Loucy (cell line): ENCODE results near the gene CCDC63.

Experiments used
- H2AFZ ChIP-seq: fragments of 200-600 bp; sonication (generic); 2 replicates; pipeline ENCODE4 v1.6.0; 2016; ENCODE audit warnings: antibody characterized with exemption, mild to moderate bottlenecking, low read length, moderate library complexity
- H3F3A ChIP-seq: fragments of 200-600 bp; 2 replicates; pipeline ENCODE4 v1.6.0; 2016; ENCODE audit warnings: antibody characterized with exemption, low read depth, mild to moderate bottlenecking
- H3K27me3 ChIP-seq: fragments of 200-600 bp; sonication (generic); 2 replicates; pipeline ENCODE4 v1.6.1; 2014; ENCODE audit warnings: low read length, mild to moderate bottlenecking; ENCODE audit not compliant: insufficient read depth, poor library complexity, severe bottlenecking
- H3K36me3 ChIP-seq: fragments of 200-600 bp; sonication (generic); 2 replicates; pipeline ENCODE4 v1.6.1; 2016; ENCODE audit warnings: low read length; ENCODE audit not compliant: insufficient read depth
- H3K4me1 ChIP-seq: fragments of 200-600 bp; sonication (generic); 2 replicates; pipeline ENCODE4 v1.5.1; 2014; ENCODE audit warnings: low read length, mild to moderate bottlenecking; ENCODE audit not compliant: insufficient read depth, poor library complexity, severe bottlenecking
- H3K4me2 ChIP-seq: fragments of 200-600 bp; sonication (generic); 2 replicates; pipeline ENCODE4 v1.6.0; 2014; ENCODE audit warnings: antibody characterized with exemption, low read length, low read depth, mild to moderate bottlenecking; ENCODE audit not compliant: poor library complexity, severe bottlenecking
- H3K4me3 ChIP-seq: fragments of 200-600 bp; sonication (generic); 2 replicates; pipeline ENCODE4 v1.5.1; 2014; ENCODE audit warnings: low read length, mild to moderate bottlenecking, mixed read lengths; ENCODE audit not compliant: poor library complexity, severe bottlenecking
- H3K79me2 ChIP-seq: fragments of 200-600 bp; sonication (generic); 2 replicates; pipeline ENCODE4 v1.6.1; 2014; ENCODE audit warnings: low read length; ENCODE audit not compliant: insufficient read depth
- H3K9ac ChIP-seq: fragments of 200-600 bp; sonication (generic); 2 replicates; pipeline ENCODE4 v1.6.0; 2014; ENCODE audit warnings: mild to moderate bottlenecking, low read depth, low read length, moderate library complexity; ENCODE audit not compliant: poor library complexity, severe bottlenecking
- H3K9me2 ChIP-seq: fragments of 200-600 bp; sonication (generic); replicated peaks from 2 replicates; pipeline ENCODE4 v1.6.1; 2016; ENCODE audit warnings: low read depth, low read length, mixed read lengths
- H3K9me3 ChIP-seq: fragments of 200-600 bp; sonication (generic); 2 replicates; pipeline ENCODE4 v1.6.1; 2014; ENCODE audit warnings: mild to moderate bottlenecking, antibody characterized with exemption, low read length, low read depth; ENCODE audit not compliant: insufficient read depth
- H4K20me1 ChIP-seq: fragments of 200-600 bp; sonication (generic); 2 replicates; pipeline ENCODE4 v1.6.0; 2014; ENCODE audit warnings: antibody characterized with exemption, low read length, mild to moderate bottlenecking; ENCODE audit not compliant: insufficient read depth, poor library complexity, severe bottlenecking
- CTCF ChIP-seq: fragments of 200-600 bp; sonication (generic); conservative IDR thresholded peaks from 2 replicates; pipeline ENCODE4 v1.5.1; 2014; ENCODE audit warnings: mild to moderate bottlenecking, antibody characterized with exemption, low read length
- EZH2phosphoT487 ChIP-seq: fragments of 200-600 bp; IDR thresholded peaks from 2 replicates; pipeline ENCODE4 v1.6.1; 2018; ENCODE audit warnings: antibody characterized with exemption, mild to moderate bottlenecking, moderate library complexity, borderline replicate concordance

CCDC63 gene

DNA sequence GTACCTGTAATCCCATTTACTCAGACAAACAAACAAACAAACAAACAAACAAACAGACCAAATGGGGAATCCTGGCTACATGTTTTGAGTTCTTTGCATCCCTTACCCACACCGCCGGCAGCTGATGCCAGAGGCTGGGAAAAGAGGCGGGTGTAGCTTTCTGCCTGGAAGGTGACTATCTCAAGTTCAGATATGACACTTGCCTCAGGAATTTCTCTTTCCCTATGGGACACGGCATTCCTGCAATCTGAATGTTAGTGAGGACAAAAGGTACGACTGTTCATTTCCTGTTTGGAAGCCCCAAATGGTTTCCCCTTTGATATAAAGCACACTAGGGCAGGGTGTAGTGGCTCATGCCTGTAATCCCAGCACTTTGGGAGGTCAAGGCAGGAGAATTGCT lies 70.7 kb downstream of the CCDC63 start:
- H3K4me3 ChIP-seq, result no peak overlapping the region
- no peaks in the 10 kb centered on the region for H3K79me2 ChIP-seq
- H4K20me1 ChIP-seq, result no peaks in the 10 kb centered on the region
- H3K4me1 ChIP-seq, result no peaks in the 10 kb centered on the region
- TF ChIP-seq CTCF, result no peak
- H3K4me2 ChIP-seq, result no peak overlapping the region
- no peak overlapping the region for H2AFZ ChIP-seq
- H3F3A ChIP-seq, result no peaks in the 10 kb centered on the region
- H3K9ac ChIP-seq, result no peak overlapping the region
- H3K27me3 ChIP-seq, result no peaks in the 10 kb centered on the region
- H3K36me3 ChIP-seq, result no peaks in the 10 kb centered on the region
- H3K9me3 ChIP-seq, result no peaks in the 10 kb centered on the region
- no peaks in the 10 kb centered on the region for H3K9me2 ChIP-seq

DNA sequence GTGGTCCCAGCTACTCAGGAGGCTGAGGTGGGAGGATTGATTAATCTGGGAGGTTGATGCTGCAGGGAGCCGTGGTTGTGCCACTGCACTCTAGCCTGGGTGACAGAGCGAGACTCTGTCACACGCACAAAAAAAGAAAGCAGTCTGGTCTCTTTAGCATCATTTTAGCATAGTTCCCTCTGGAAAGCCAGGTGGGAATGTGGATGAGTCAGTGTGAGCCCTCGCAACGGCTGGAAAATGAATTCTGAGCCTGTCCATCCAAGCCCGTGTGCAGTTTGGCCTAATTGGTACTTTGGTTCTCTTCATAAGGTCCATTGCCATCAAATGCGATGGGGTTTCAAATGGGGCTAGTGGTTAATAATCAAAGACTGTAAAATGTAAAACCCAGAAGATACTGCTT lies 71.2 kb downstream of the CCDC63 start:
- H3K9me3 ChIP-seq, result no peaks in the 10 kb centered on the region
- TF ChIP-seq CTCF, result no peak
- TF ChIP-seq EZH2phosphoT487, result no peak
- H3K79me2 ChIP-seq, result no peaks in the 10 kb centered on the region
- H3K9ac ChIP-seq, result no peak overlapping the region
- no peak overlapping the region for H2AFZ ChIP-seq
- no peak overlapping the region for H3K4me2 ChIP-seq
- no peaks in the 10 kb centered on the region for H3K9me2 ChIP-seq
- no peaks in the 10 kb centered on the region for H3K27me3 ChIP-seq
- no peak overlapping the region for H3K4me3 ChIP-seq
- H3K4me1 ChIP-seq, result no peaks in the 10 kb centered on the region
- no peaks in the 10 kb centered on the region for H4K20me1 ChIP-seq
- H3K36me3 ChIP-seq, result no peaks in the 10 kb centered on the region
- H3F3A ChIP-seq, result no peaks in the 10 kb centered on the region

GRCh38 chr12:110919720-110920119 lies 72.9 kb downstream of the CCDC63 start:
- Histone ChIP-seq H3K9me2 (no peaks in the 10 kb centered on the region), H3K4me2 (no peak overlapping the region), H3F3A (no peaks in the 10 kb centered on the region), H3K27me3 (no peaks in the 10 kb centered on the region), H2AFZ (no peak overlapping the region), H3K9me3 (no peaks in the 10 kb centered on the region), H4K20me1 (no peaks in the 10 kb centered on the region), H3K79me2 (no peaks in the 10 kb centered on the region), H3K9ac (no peak overlapping the region), H3K36me3 (no peaks in the 10 kb centered on the region), H3K4me1 (no peaks in the 10 kb centered on the region), H3K4me3 (no peak overlapping the region)
- TF ChIP-seq CTCF (no peak), EZH2phosphoT487 (no peak)
